ENCODE data around the gene TRAPPC2.

- no peak for TF ChIP-seq EZH2phosphoT487 (IDR thresholded peaks at IDR 0.05; ENCODE audit: borderline replicate concordance)
- TF ChIP-seq, protein P1, sequence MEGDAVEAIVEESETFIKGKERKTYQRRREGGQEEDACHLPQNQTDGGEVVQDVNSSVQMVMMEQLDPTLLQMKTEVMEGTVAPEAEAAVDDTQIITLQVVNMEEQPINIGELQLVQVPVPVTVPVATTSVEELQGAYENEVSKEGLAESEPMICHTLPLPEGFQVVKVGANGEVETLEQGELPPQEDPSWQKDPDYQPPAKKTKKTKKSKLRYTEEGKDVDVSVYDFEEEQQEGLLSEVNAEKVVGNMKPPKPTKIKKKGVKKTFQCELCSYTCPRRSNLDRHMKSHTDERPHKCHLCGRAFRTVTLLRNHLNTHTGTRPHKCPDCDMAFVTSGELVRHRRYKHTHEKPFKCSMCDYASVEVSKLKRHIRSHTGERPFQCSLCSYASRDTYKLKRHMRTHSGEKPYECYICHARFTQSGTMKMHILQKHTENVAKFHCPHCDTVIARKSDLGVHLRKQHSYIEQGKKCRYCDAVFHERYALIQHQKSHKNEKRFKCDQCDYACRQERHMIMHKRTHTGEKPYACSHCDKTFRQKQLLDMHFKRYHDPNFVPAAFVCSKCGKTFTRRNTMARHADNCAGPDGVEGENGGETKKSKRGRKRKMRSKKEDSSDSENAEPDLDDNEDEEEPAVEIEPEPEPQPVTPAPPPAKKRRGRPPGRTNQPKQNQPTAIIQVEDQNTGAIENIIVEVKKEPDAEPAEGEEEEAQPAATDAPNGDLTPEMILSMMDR (conservative IDR thresholded peaks at IDR 0.05; ENCODE audit: low read length): no peak
Observed at GRCh38 chrX:13719192-13719856, 15.1 kb downstream of the TRAPPC2 start.
